ENCODE results near the gene DPF3. TPM values are rescaled to one million over a fixed set of nuclear protein-coding genes. Genes with fewer than 3 reads are reported as not detected.

The DPF3 gene
- total and polyA plus RNA-seq, 7 donors = 2.3 to 25.3 (median 19.4) TPM

- peaks cover 19% of the 10 kb centered on the region for H3K4me1 ChIP-seq
- no peaks in the 10 kb centered on the region for H3K9me3 ChIP-seq
- H3K4me3 ChIP-seq = no peak overlapping the region
- ATAC-seq = no peak
- H3K36me3 ChIP-seq (ENCODE audit: insufficient read depth in 1 of 2, low read depth in 1 of 2) = peaks cover 0 to 22% of the 10 kb centered on the region in 2 donors
- H3K27me3 ChIP-seq (ENCODE audit: insufficient read depth in 3 of 3, low read length in 2 of 3) = no peaks in the 10 kb centered on the region
- TF ChIP-seq CTCF (IDR thresholded peaks at IDR 0.05) = no peak
- no peak overlapping the region for H3K27ac ChIP-seq
- 66 to 79% (median 73%) methylated on average over 9 of the region's 9 CpGs for WGBS, 3 donors
- no peak for DNase-seq
- intact Hi-C loops (cut with DNase I) = no loop called here
Observed at GRCh38 chr14:72726444-72726843, 167.5 kb downstream of the DPF3 start.

- Histone ChIP-seq H3K36me3 (ENCODE audit: insufficient read depth in 1 of 2, low read depth in 1 of 2) (peaks cover 0 to 14% of the 10 kb centered on the region in 2 donors), H3K27me3 (ENCODE audit: insufficient read depth in 3 of 3, low read length in 2 of 3) (no peaks in the 10 kb centered on the region), H3K4me1 (peaks cover 19% of the 10 kb centered on the region), H3K4me3 (no peak overlapping the region), H3K9me3 (no peaks in the 10 kb centered on the region), H3K27ac (peak overlapping the region; percentile 41)
- DNase-seq = no peak
- intact Hi-C loops (cut with DNase I) = no loop called here
- peak in 2 of 4 donors; percentile 41 to 44 for ATAC-seq
- 28 to 49% (median 38%) methylated on average over 6 of the region's 6 CpGs for WGBS, 3 donors
- TF ChIP-seq CTCF (IDR thresholded peaks at IDR 0.05) = no peak
Observed at GRCh38 chr14:72723858-72724530, 169.9 kb downstream of the DPF3 start.

GRCh38 chr14:72722201-72722785 lies 171.6 kb downstream of the DPF3 start:
- 85 to 88% (median 87%) methylated on average over 11 of the region's 11 CpGs for WGBS, 3 donors
- ATAC-seq = peak in 1 of 4 donors; percentile 25
- peaks cover 19% of the 10 kb centered on the region for H3K4me1 ChIP-seq
- intact Hi-C loops (cut with DNase I) = no loop called here
- no peak for DNase-seq
- H3K36me3 ChIP-seq (ENCODE audit: insufficient read depth in 1 of 2, low read depth in 1 of 2) = peaks cover 0 to 5% of the 10 kb centered on the region in 2 donors
- no peak overlapping the region for H3K4me3 ChIP-seq
- no peak overlapping the region for H3K27ac ChIP-seq
- no peak for TF ChIP-seq CTCF (IDR thresholded peaks at IDR 0.05)
- H3K27me3 ChIP-seq (ENCODE audit: insufficient read depth in 3 of 3, low read length in 2 of 3) = no peaks in the 10 kb centered on the region
- H3K9me3 ChIP-seq = no peaks in the 10 kb centered on the region

GRCh38 chr14:72721083-72721482 lies 172.8 kb downstream of the DPF3 start:
- H3K36me3 ChIP-seq (ENCODE audit: insufficient read depth in 1 of 2, low read depth in 1 of 2) = peaks cover 0 to 5% of the 10 kb centered on the region in 2 donors
- ATAC-seq (no peak), DNase-seq (no peak)
- no peaks in the 10 kb centered on the region for H3K9me3 ChIP-seq
- H3K4me3 ChIP-seq = no peak overlapping the region
- H3K4me1 ChIP-seq = peaks cover 19% of the 10 kb centered on the region
- H3K27ac ChIP-seq = no peak overlapping the region
- no peak for TF ChIP-seq CTCF (IDR thresholded peaks at IDR 0.05)
- intact Hi-C loops (cut with DNase I) = no loop called here
- H3K27me3 ChIP-seq (ENCODE audit: insufficient read depth in 3 of 3, low read length in 2 of 3) = no peaks in the 10 kb centered on the region
